ENCODE measurements around the gene ZBTB16. TPM values are rescaled to one million over a fixed set of nuclear protein-coding genes. Genes with fewer than 3 reads are reported as not detected.

Gene ZBTB16
- total and polyA plus RNA-seq, 2 donors = 10.3 to 95.2 TPM

DNA sequence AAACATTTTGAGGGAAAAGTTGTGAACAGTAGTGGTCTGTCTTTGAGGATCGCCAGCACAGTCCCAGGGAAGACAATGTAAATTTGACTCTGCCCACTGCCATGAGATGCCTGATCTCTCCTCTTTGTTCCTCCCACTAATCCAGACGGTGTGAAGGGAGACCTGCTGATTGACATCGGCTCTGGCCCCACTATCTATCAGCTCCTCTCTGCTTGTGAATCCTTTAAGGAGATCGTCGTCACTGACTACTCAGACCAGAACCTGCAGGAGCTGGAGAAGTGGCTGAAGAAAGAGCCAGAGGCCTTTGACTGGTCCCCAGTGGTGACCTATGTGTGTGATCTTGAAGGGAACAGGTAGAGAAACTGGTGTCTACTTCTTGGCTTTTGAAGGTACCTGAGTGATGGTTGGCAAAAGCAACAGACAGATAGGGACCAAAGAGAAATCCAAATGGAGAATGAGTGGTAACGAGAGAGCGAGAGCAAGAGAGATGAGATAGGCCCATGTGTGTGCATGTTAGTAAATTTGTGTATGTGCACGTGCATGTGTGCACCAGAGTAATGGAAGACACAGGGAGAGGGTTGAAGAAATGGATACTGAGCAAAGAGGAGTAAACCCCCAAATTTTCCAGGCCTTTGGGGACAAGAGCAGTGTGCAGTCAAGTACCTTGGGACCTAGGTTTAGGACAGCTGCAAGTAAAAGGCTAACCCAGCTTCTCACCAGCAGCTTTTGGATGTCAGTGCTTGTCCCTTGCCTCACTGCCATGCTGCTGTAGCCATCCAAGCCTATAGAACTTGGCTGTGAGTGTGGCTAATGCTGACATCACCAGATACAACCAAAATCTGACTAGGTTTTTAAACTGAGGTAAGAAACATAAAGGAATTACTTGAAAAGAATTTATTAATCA, 238.5 kb downstream of the ZBTB16 start:
- Histone ChIP-seq H3K36me3 (ENCODE audit: insufficient read depth) (peaks cover 2% of the 10 kb centered on the region), H3K4me1 (ENCODE audit: insufficient read depth) (no peaks in the 10 kb centered on the region), H3K27ac (ENCODE audit: low read depth) (no peak overlapping the region), H3K4me3 (ENCODE audit: low read depth, low read length) (no peak overlapping the region)
- no peak for DNase-seq (ENCODE audit: extremely low spot score)
- 88% methylated on average over 8 of the region's 8 CpGs for whole genome bisulfite sequencing

DNA sequence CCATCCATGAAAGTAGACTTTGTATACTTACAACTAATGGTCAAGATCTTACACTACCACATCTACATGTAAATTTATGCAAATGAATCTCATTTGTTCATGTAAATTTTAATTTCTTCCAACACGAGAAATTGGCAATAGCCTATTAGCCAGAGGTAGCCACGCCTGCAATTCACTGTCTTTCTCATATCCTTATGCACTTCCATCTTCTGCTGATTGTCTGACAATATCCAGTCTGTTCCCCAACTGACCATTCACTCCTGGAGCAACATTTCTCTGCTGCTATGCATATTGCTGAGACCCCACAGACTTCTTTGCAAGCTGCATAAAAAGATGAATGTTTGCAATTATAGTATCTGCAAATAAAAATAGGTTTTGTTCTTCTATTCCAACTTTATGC, 239.2 kb downstream of the ZBTB16 start:
- H3K36me3 ChIP-seq (ENCODE audit: insufficient read depth) = peaks cover 2% of the 10 kb centered on the region
- H3K4me1 ChIP-seq (ENCODE audit: insufficient read depth) = no peaks in the 10 kb centered on the region
- H3K27ac ChIP-seq (ENCODE audit: low read depth) = no peak overlapping the region
- no peak overlapping the region for H3K4me3 ChIP-seq (ENCODE audit: low read depth, low read length)
- DNase-seq (ENCODE audit: extremely low spot score) = no peak
- 88% methylated on average over 2 of the region's 2 CpGs for WGBS

Other genes with a start within 250 kb of the ZBTB16 start
- gene USP28, start 184.1 kb upstream of the ZBTB16 start, total RNA-seq = 68.7 TPM
- gene USP28, start 184.1 kb upstream of the ZBTB16 start, polyA plus RNA-seq = 18.4 TPM
- not detected for gene HTR3B, start 154.9 kb upstream of the ZBTB16 start, total RNA-seq
- not detected for gene HTR3B, start 154.9 kb upstream of the ZBTB16 start, polyA plus RNA-seq
- 0.58 TPM for gene HTR3A, start 84.6 kb upstream of the ZBTB16 start, total RNA-seq
- 1.2 TPM for gene HTR3A, start 84.6 kb upstream of the ZBTB16 start, polyA plus RNA-seq
- 9.7 TPM for gene NNMT, start 236.7 kb downstream of the ZBTB16 start, total RNA-seq
- 388 TPM for gene NNMT, start 236.7 kb downstream of the ZBTB16 start, polyA plus RNA-seq

Measured in urinary bladder (tissue), 4 donors.